Measurements from ENCODE around the gene NAV2. TPM values are rescaled to one million over a fixed set of nuclear protein-coding genes. Genes with fewer than 3 reads are reported as not detected.

NAV2 gene
- total and polyA plus RNA-seq, 2 donors (not counting 1 experiment from before 2014, with no cell fraction given) = 8.1 to 14.0 TPM

GRCh38 chr11:19666951-19667350 is 45.7 kb upstream of the NAV2 start:
- TF ChIP-seq EZH2 (IDR thresholded peaks at IDR 0.05; ENCODE audit: low read length, missing control alignments) (no peak), CTCF (conservative IDR thresholded peaks at IDR 0.05 in 1 of 2, IDR thresholded peaks at IDR 0.05 in 1 of 2; ENCODE audit: low read depth in 1 of 2, low read length in 2 of 2) (no peak)
- DNase-seq (ENCODE audit: low read depth in 2 of 2) = no peak
- peaks cover 12% of the 10 kb centered on the region for H3K4me1 ChIP-seq (ENCODE audit: control insufficient read depth, extremely low read depth, insufficient read depth, low read length)

GRCh38 chr11:19669511-19669910 is 43.1 kb upstream of the NAV2 start:
- Histone ChIP-seq H4K20me1 (ENCODE audit: control insufficient read depth, extremely low read depth, insufficient read depth, low read length) (no peaks in the 10 kb centered on the region), H3K9me3 (ENCODE audit: control insufficient read depth, insufficient read depth, low read depth, low read length) (no peaks in the 10 kb centered on the region), H3K27me3 (ENCODE audit: control insufficient read depth, insufficient read depth, low read length) (no peaks in the 10 kb centered on the region), H3K4me3 (replicated peaks in 1 of 4; ENCODE audit: control extremely low read depth in 1 of 4, insufficient read depth in 1 of 4, low read depth in 3 of 4, low read length in 4 of 4) (no peak overlapping the region), H2AFZ (ENCODE audit: low read length) (no peak overlapping the region), H3K36me3 (ENCODE audit: control insufficient read depth, insufficient read depth, low read length) (no peaks in the 10 kb centered on the region), H3K9ac (ENCODE audit: insufficient read depth, low read length) (no peak overlapping the region), H3K27ac (ENCODE audit: insufficient read depth, low read length) (no peak overlapping the region), H3K79me2 (ENCODE audit: control insufficient read depth, insufficient read depth, low read length) (no peaks in the 10 kb centered on the region), H3K4me2 (ENCODE audit: extremely low read depth, insufficient read depth, low read length) (no peak overlapping the region), H3K4me1 (ENCODE audit: control insufficient read depth, extremely low read depth, insufficient read depth, low read length) (peaks cover 13% of the 10 kb centered on the region)
- no peak for DNase-seq (ENCODE audit: low read depth in 2 of 2)
- TF ChIP-seq CTCF (conservative IDR thresholded peaks at IDR 0.05 in 1 of 2, IDR thresholded peaks at IDR 0.05 in 1 of 2; ENCODE audit: low read depth in 1 of 2, low read length in 2 of 2) (no peak), EZH2 (IDR thresholded peaks at IDR 0.05; ENCODE audit: low read length, missing control alignments) (no peak)

More at GRCh38 chr11:19666951-19667350, 45.7 kb upstream of the NAV2 start:
- H2AFZ ChIP-seq (ENCODE audit: low read length) = no peak overlapping the region
- H4K20me1 ChIP-seq (ENCODE audit: control insufficient read depth, extremely low read depth, insufficient read depth, low read length) = no peaks in the 10 kb centered on the region
- no peaks in the 10 kb centered on the region for H3K36me3 ChIP-seq (ENCODE audit: control insufficient read depth, insufficient read depth, low read length)
- no peak overlapping the region for H3K4me3 ChIP-seq (replicated peaks in 1 of 4; ENCODE audit: control extremely low read depth in 1 of 4, insufficient read depth in 1 of 4, low read depth in 3 of 4, low read length in 4 of 4)
- H3K9ac ChIP-seq (ENCODE audit: insufficient read depth, low read length) = no peak overlapping the region
- H3K79me2 ChIP-seq (ENCODE audit: control insufficient read depth, insufficient read depth, low read length) = no peaks in the 10 kb centered on the region
- H3K4me2 ChIP-seq (ENCODE audit: extremely low read depth, insufficient read depth, low read length) = no peak overlapping the region
- H3K27me3 ChIP-seq (ENCODE audit: control insufficient read depth, insufficient read depth, low read length) = no peaks in the 10 kb centered on the region
- no peaks in the 10 kb centered on the region for H3K9me3 ChIP-seq (ENCODE audit: control insufficient read depth, insufficient read depth, low read depth, low read length)
- no peak overlapping the region for H3K27ac ChIP-seq (ENCODE audit: insufficient read depth, low read length)

GRCh38 chr11:19670030-19670791 is 42.4 kb upstream of the NAV2 start:
- no peaks in the 10 kb centered on the region for H3K79me2 ChIP-seq (ENCODE audit: control insufficient read depth, insufficient read depth, low read length)
- H2AFZ ChIP-seq (ENCODE audit: low read length) = peak overlapping the region; percentile 27
- H3K36me3 ChIP-seq (ENCODE audit: control insufficient read depth, insufficient read depth, low read length) = no peaks in the 10 kb centered on the region
- no peak overlapping the region for H3K4me2 ChIP-seq (ENCODE audit: extremely low read depth, insufficient read depth, low read length)
- no peaks in the 10 kb centered on the region for H3K9me3 ChIP-seq (ENCODE audit: control insufficient read depth, insufficient read depth, low read depth, low read length)
- no peaks in the 10 kb centered on the region for H3K27me3 ChIP-seq (ENCODE audit: control insufficient read depth, insufficient read depth, low read length)
- peak; percentile 48 to 60 for DNase-seq (ENCODE audit: low read depth in 2 of 2)
- no peak for TF ChIP-seq CTCF (conservative IDR thresholded peaks at IDR 0.05 in 1 of 2, IDR thresholded peaks at IDR 0.05 in 1 of 2; ENCODE audit: low read depth in 1 of 2, low read length in 2 of 2)
- no peak for TF ChIP-seq EZH2 (IDR thresholded peaks at IDR 0.05; ENCODE audit: low read length, missing control alignments)
- H3K27ac ChIP-seq (ENCODE audit: insufficient read depth, low read length) = no peak overlapping the region
- H3K4me1 ChIP-seq (ENCODE audit: control insufficient read depth, extremely low read depth, insufficient read depth, low read length) = peaks cover 9% of the 10 kb centered on the region
- H4K20me1 ChIP-seq (ENCODE audit: control insufficient read depth, extremely low read depth, insufficient read depth, low read length) = no peaks in the 10 kb centered on the region
- H3K4me3 ChIP-seq (replicated peaks in 1 of 4; ENCODE audit: control extremely low read depth in 1 of 4, insufficient read depth in 1 of 4, low read depth in 3 of 4, low read length in 4 of 4) = no peak overlapping the region
- H3K9ac ChIP-seq (ENCODE audit: insufficient read depth, low read length) = no peak overlapping the region
